Neutrophil (primary cell): ENCODE results near the gene PEAK3.

Experiments used
- H3K27ac ChIP-seq: fragments of 200-600 bp; sonication (generic); 2 replicates; pipeline ENCODE4 v1.5.1; 2016; ENCODE audit warnings: mild to moderate bottlenecking, moderate library complexity
- H3K27me3 ChIP-seq: fragments of 200-600 bp; sonication (generic); 2 replicates; pipeline ENCODE4 v1.6.0; 2016; ENCODE audit warnings: mild to moderate bottlenecking
- H3K36me3 ChIP-seq: fragments of 200-600 bp; sonication (generic); 2 replicates; pipeline ENCODE4 v1.5.1; 2017
- H3K4me1 ChIP-seq, 2 experiments: fragments of 200-600 bp in 1 of 2; sonication (generic) in 1 of 2; 1 replicate in 1 of 2; 2 replicates in 1 of 2; pipeline versions ENCODE4 v1.5.1 to v1.6.1; 2013 to 2016; ENCODE audit warnings: low read depth in 1 of 2, low read length in 1 of 2, mild to moderate bottlenecking in 1 of 2, moderate library complexity in 1 of 2; ENCODE audit not compliant: control insufficient read depth in 1 of 2, insufficient read depth in 1 of 2
- H3K4me3 ChIP-seq, 2 experiments: fragments of 200-600 bp in 1 of 2; sonication (generic) in 1 of 2; 1 replicate in 1 of 2; 2 replicates in 1 of 2; pipeline ENCODE4 v1.5.1; 2013 to 2016; ENCODE audit warnings: low read depth in 1 of 2, low read length in 1 of 2, mild to moderate bottlenecking in 1 of 2, moderate library complexity in 1 of 2
- H3K9me3 ChIP-seq: fragments of 200-600 bp; sonication (generic); 2 replicates; pipeline ENCODE4 v1.5.1; 2016
- CTCF ChIP-seq: fragments of 200-600 bp; sonication (generic); IDR thresholded peaks from 2 replicates; pipeline ENCODE4 v1.5.1; 2016; ENCODE audit warnings: antibody characterized with exemption

Gene PEAK3

DNA sequence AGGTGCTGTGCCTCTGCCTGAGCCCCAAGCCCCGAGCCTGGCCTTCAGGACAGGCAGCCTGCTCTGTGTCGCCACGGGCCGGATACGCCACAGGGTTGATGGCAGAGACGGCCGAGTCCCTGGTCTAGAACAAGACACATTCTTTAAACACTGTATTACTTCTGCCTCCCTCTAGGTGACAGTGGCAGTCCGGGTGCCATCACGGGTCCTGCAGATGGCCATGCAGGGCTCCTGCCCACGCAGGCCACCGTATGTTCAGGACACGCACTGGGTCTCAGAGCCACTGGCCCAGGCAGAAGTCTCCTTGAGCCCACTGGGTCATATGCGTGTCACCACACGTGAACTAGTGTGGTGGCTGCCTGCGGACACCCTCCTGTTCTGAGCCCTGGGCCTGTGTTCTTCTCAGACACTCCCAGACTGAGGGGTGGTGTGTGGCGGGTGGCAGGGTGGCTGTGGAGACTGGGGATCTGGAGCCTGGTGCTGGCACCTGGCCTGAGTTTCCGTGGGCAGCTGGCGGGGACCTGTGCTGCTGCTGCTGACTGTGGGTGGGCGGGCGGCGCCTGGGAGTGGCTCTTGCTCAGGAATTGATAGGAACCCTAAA lies 50.3 kb downstream of the PEAK3 start:
- Histone ChIP-seq H3K36me3 (peaks cover 74% of the 10 kb centered on the region), H3K4me3 (no peak overlapping the region), H3K4me1 (peaks cover 11 to 20% of the 10 kb centered on the region in 2 experiments), H3K9me3 (no peaks in the 10 kb centered on the region), H3K27me3 (no peaks in the 10 kb centered on the region), H3K27ac (no peak overlapping the region)
- no peak for TF ChIP-seq CTCF

- no peaks in the 10 kb centered on the region for H3K27me3 ChIP-seq
- no peak overlapping the region for H3K27ac ChIP-seq
- peaks cover 11 to 20% of the 10 kb centered on the region in 2 experiments for H3K4me1 ChIP-seq
- no peaks in the 10 kb centered on the region for H3K9me3 ChIP-seq
- H3K36me3 ChIP-seq = peaks cover 81% of the 10 kb centered on the region
- no peak overlapping the region for H3K4me3 ChIP-seq
- TF ChIP-seq CTCF = no peak
Measured at GRCh38 chr19:2230807-2231533, 51.0 kb downstream of the PEAK3 start.

DNA sequence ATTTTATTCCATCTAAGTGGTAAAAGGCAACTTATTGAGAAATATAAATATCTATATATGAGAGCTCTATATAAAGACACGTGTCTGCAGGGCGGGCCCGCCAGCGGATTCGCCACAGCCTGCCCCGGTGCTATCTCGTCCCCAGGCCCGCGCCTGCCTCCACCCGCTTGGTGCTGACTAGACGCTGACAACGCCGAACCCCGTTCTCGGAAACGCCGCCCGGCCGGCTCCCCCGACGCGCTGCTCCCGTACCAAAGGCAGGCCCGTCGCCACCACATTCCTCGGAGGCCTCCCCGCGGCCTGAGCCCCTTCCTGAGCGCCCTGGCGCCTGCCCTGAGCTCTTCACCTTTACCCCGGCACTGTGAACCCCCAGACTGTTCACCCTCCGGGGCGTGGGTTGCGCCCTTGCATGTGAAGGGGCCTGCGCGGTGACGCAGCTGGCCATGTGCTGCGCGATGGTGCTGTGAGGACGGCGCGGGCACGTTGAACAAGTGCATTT lies 51.9 kb downstream of the PEAK3 start:
- TF ChIP-seq CTCF = no peak
- no peak overlapping the region for H3K4me3 ChIP-seq
- H3K27me3 ChIP-seq = no peaks in the 10 kb centered on the region
- peaks cover 90% of the 10 kb centered on the region for H3K36me3 ChIP-seq
- no peak overlapping the region for H3K27ac ChIP-seq
- peaks cover 4 to 11% of the 10 kb centered on the region in 2 experiments for H3K4me1 ChIP-seq
- no peaks in the 10 kb centered on the region for H3K9me3 ChIP-seq

DNA sequence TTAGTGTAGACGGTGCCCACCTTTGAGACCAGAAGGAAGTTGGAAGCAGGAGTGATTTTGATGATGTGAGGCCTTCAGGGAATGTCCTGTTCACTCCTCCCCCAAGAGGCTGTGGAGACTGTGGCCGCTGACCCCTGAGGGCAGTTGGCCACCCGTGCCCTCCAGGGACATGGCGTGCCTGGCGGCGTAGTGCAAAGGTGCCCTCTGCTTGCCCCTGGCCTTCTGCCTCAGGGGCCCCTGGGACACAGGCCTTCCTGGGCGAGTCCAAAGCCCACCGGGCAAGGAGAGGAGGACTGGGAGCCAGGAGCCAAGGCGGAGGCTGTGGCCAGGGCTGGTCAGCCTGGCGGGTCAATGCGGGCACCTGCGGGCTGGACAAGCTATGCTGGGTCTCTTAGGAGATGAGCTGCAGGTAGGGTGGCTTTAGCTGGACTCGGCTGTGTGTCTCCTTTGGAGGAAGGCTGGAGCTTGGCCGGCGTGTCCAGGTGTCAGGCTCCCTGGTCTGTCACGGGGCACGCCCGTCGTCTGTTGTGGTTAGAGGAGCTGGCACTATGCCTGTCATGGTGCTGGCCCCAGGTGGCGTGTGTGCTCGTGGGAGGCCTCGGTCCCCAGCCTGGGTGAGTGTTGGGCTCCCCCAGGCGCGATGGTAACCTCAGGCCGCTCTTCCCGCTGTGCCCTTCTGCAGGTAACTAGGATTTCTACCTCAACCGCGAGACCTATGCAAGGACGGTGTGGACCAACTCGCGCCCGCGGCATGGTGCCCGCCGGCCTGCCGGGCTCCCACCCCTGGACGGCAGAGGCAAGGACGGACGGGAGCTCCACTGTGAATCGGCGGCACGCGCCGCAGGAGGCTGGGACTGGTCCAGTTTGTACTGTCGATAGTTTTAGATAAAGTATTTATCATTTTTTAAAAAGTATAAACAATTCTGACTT lies 52.6 kb downstream of the PEAK3 start:
- Histone ChIP-seq H3K9me3 (no peaks in the 10 kb centered on the region), H3K27ac (no peak overlapping the region), H3K4me3 (no peak overlapping the region), H3K36me3 (peaks cover 97% of the 10 kb centered on the region), H3K4me1 (peaks cover 0 to 4% of the 10 kb centered on the region in 2 experiments), H3K27me3 (no peaks in the 10 kb centered on the region)
- no peak for TF ChIP-seq CTCF

- no peaks in the 10 kb centered on the region for H3K9me3 ChIP-seq
- no peaks in the 10 kb centered on the region for H3K27me3 ChIP-seq
- no peaks in the 10 kb centered on the region for H3K4me1 ChIP-seq
- H3K27ac ChIP-seq = no peak overlapping the region
- H3K4me3 ChIP-seq = no peak overlapping the region
- H3K36me3 ChIP-seq = peaks cover 98% of the 10 kb centered on the region
- no peak for TF ChIP-seq CTCF
Measured at GRCh38 chr19:2228157-2229030, 53.6 kb downstream of the PEAK3 start.
